Spleen (tissue), 11 donors: ENCODE data around the gene DPM2. TPM values are rescaled to one million over a fixed set of nuclear protein-coding genes. Genes with fewer than 3 reads are reported as not detected.

Experiments
- DNase-seq: peaks from one replicate; pipeline ENCODE4 v3.0.0-alpha.2; 2020
- H3K27ac ChIP-seq, 8 donors: fragments of 200-600 bp; sonication (generic) in 7 of 8; 1 replicate in 4 of 8; 2 replicates in 4 of 8; pipeline versions ENCODE4 v1.5.0 to v1.8.0; 2016 to 2021; ENCODE audit warnings: inconsistent platforms in 4 of 8, mild to moderate bottlenecking in 4 of 8, moderate library complexity in 1 of 8
- H3K27me3 ChIP-seq, 7 donors: fragments of 200-600 bp; sonication (generic) in 6 of 7; replicated peaks in 1 of 7; 1 replicate in 4 of 7; 2 replicates in 3 of 7; pipeline versions ENCODE4 v1.5.0 to v1.8.0; 2016 to 2021; ENCODE audit warnings: inconsistent platforms in 3 of 7, mild to moderate bottlenecking in 1 of 7
- H3K36me3 ChIP-seq, 6 donors: fragments of 200-600 bp; sonication (generic) in 5 of 6; 1 replicate in 4 of 6; 2 replicates in 2 of 6; pipeline versions ENCODE4 v1.5.0 to v1.8.0; 2016 to 2021; ENCODE audit warnings: inconsistent platforms in 2 of 6
- H3K4me1 ChIP-seq, 6 donors: fragments of 200-600 bp; sonication (generic) in 5 of 6; 1 replicate in 3 of 6; 2 replicates in 3 of 6; pipeline versions ENCODE4 v1.5.0 to v1.8.0; 2016 to 2021; ENCODE audit warnings: inconsistent platforms in 3 of 6
- H3K4me3 ChIP-seq, 8 donors: fragments of 200-600 bp; sonication (generic) in 7 of 8; 1 replicate in 4 of 8; 2 replicates in 4 of 8; pipeline versions ENCODE4 v1.5.0 to v1.8.0; 2016 to 2021; ENCODE audit warnings: inconsistent platforms in 4 of 8, mild to moderate bottlenecking in 4 of 8, moderate library complexity in 2 of 8
- H3K9me3 ChIP-seq, 8 donors: fragments of 200-600 bp; sonication (generic) in 7 of 8; 1 replicate in 4 of 8; 2 replicates in 4 of 8; pipeline versions ENCODE4 v1.5.0 to v1.8.0; 2016 to 2021; ENCODE audit warnings: inconsistent platforms in 4 of 8
- POLR2A ChIP-seq, 3 donors: fragments of 450-650 bp; IDR thresholded peaks; one replicate each; pipeline ENCODE4 v1.5.1; 2017; ENCODE audit warnings: antibody characterized with exemption in 3 of 3, mild to moderate bottlenecking in 1 of 3
- POLR2AphosphoS5 ChIP-seq, 3 donors: sonication (generic); formaldehyde crosslinking; IDR thresholded peaks; one replicate each; pipeline ENCODE4 v1.5.1; 2017; ENCODE audit warnings: antibody characterized with exemption in 3 of 3
- WGBS, 5 donors: extraction: QIAGEN DNeasy Blood & Tissue Kit in 3 of 5; methylation state at CpG; one replicate each; pipeline versions ENCODE4 v1.1.5 to v1.1.7; 2013 to 2018; 5-methylcytosine and 5-hydroxymethylcytosine counted together
- intact Hi-C: fragments of 100-400 bp; cut with DNase I; formaldehyde crosslinking; loops from one replicate; pipeline ENCODE4 v1.15.0; 2023; ENCODE audit warnings: low total_unique reads
- polyA plus RNA-seq, 3 donors: library from polyadenylated mRNA; stranded (reverse); fragments of 200-250 nt; gene quantifications; one replicate each; pipeline ENCODE4 v1.2.1, GENCODE V29; 2013
- total RNA-seq, 7 donors: library from RNA; depleted of rRNA in 3 of 7; stranded (reverse); fragments of >200 nt in 3 of 7; fragmentation: NEBNext Ultra II Directional in 4 of 7; extraction: Animal tissue kit (Norgen Biotek cat#: 25700) in 4 of 7; gene quantifications; one replicate each; pipeline versions ENCODE4 v1.1.0 to v1.2.1, GENCODE V29; 2016 to 2021
- TF ChIP-seq, protein P1 (sequence below), 11 experiments: fragments of 200-600 bp in 7 of 11; fragments of 450-650 bp in 4 of 11; sonication (generic) in 4 of 11; IDR thresholded peaks in 8 of 11; conservative IDR thresholded peaks in 3 of 11; 1 replicate in 7 of 11; 2 replicates in 4 of 11; pipeline versions ENCODE4 v1.4.0 to v1.8.0; 2016 to 2021; ENCODE audit warnings: antibody characterized with exemption in 11 of 11, inconsistent platforms in 4 of 11, mild to moderate bottlenecking in 1 of 11
- donor health status: healthy with polysubstance abuse.
- donor health status: DM: no; HTN: no; CAD: no; lungs with moderate emphysema.
- donor health status: DM: no; HTN: no; CAD: no.
- donor health status: Bipolar disorder and iron deficiency.
- donor health status: healthy.
- donor health status: DM: no; HTN: no; CAD: no.
- donor health status: DM: yes; HTN: yes; CAD: no.

DPM2 gene
- total and polyA plus RNA-seq, 10 donors = 19.5 to 33.8 (median 25.4) TPM

DNA sequence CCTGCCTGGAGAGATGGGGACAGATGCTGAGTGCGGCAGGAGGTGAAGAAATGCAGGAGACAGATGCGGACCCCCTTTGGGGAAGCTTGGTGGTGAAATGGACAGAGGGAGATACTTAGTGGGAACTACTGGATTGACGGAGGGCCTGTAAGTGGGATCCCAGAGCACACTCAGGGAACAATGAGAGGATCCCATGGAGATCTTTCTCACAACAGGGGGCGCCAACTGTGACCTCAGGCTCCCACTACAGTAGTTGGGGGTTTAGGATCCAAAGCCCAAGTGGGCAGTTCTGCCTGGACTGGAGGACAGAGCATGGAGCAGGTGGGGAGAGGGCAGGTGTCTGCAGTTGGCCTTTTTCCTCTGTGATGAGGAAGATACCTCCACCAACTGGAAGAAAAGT is 3.4 kb downstream of the DPM2 start:
- peaks cover 34 to 80% (median 59%) of the 10 kb centered on the region in 6 donors for H3K4me1 ChIP-seq
- no peak overlapping the region for H3K4me3 ChIP-seq

DNA sequence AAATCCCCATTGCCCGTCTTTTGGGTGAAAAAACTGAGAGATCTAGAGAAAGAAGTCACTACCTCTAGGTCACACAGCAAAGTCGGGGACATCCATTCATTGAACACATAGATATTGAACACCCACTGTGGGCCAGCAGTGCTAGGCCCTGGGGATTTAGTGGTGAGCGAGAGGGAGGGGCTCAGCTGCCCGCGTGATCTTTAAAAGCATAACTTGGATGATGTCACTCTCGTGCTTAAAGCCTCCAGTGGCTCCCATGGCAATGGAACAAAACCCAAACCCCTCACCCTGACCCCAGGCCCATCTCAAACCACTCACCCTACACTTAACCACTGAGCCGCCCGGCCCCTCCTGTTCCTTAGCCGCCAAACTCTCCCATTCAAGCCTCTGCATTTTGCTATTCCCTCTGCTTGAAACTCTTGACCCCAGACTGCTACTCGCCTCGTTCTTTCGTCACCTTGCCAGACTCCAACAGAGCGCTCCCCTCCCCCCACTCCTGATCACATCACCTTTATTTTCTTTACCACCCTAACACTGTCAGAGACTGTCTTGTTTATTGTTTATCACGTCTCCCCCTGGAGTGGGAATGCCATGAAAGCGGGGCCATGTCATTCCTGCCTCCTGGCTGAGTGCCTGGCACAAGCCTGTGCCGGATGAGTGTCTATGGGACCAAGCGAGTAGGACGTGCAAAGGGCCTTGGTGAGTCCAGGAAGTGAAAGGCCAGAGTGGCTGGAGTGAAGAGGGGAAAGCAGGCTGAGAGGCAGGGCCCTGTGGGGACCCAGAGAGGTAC is 6.4 kb downstream of the DPM2 start:
- Histone ChIP-seq H3K4me3 (peak overlapping the region; percentile 50 to 83 (median 70)), H3K36me3 (peaks cover 0 to 26% (median 0%) of the 10 kb centered on the region in 6 donors), H3K9me3 (no peaks in the 10 kb centered on the region), H3K27ac (peak overlapping the region; percentile 27 to 79 (median 62)), H3K27me3 (peaks cover 0 to 50% (median 15%) of the 10 kb centered on the region in 7 donors), H3K4me1 (peaks cover 33 to 86% (median 61%) of the 10 kb centered on the region in 6 donors)
- no peak for DNase-seq
- intact Hi-C loops = no loop called here
- WGBS, 5 donors = 33 to 42% (median 35%) methylated on average over 18 of the region's 18 CpGs
- peak; percentile 53 to 75 (median 74) for TF ChIP-seq POLR2AphosphoS5 (IDR thresholded peaks at IDR 0.05)
- TF ChIP-seq POLR2A (IDR thresholded peaks at IDR 0.05) = no peak
- TF ChIP-seq, protein P1, sequence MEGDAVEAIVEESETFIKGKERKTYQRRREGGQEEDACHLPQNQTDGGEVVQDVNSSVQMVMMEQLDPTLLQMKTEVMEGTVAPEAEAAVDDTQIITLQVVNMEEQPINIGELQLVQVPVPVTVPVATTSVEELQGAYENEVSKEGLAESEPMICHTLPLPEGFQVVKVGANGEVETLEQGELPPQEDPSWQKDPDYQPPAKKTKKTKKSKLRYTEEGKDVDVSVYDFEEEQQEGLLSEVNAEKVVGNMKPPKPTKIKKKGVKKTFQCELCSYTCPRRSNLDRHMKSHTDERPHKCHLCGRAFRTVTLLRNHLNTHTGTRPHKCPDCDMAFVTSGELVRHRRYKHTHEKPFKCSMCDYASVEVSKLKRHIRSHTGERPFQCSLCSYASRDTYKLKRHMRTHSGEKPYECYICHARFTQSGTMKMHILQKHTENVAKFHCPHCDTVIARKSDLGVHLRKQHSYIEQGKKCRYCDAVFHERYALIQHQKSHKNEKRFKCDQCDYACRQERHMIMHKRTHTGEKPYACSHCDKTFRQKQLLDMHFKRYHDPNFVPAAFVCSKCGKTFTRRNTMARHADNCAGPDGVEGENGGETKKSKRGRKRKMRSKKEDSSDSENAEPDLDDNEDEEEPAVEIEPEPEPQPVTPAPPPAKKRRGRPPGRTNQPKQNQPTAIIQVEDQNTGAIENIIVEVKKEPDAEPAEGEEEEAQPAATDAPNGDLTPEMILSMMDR (IDR thresholded peaks at IDR 0.05 in 8 of 11, conservative IDR thresholded peaks at IDR 0.05 in 3 of 11) = no peak

More for the DNA sequence above, 3.4 kb downstream of the DPM2 start:
- DNase-seq = no peak
- TF ChIP-seq, protein P1 (IDR thresholded peaks at IDR 0.05 in 8 of 11, conservative IDR thresholded peaks at IDR 0.05 in 3 of 11) = no peak
- TF ChIP-seq POLR2AphosphoS5 (IDR thresholded peaks at IDR 0.05) = no peak
- TF ChIP-seq POLR2A (IDR thresholded peaks at IDR 0.05) = no peak
- peaks cover 0 to 28% (median 0%) of the 10 kb centered on the region in 6 donors for H3K36me3 ChIP-seq
- 91 to 97% (median 92%) methylated on average over 4 of the region's 4 CpGs for WGBS, 5 donors
- peaks cover 0 to 20% (median 0%) of the 10 kb centered on the region in 7 donors for H3K27me3 ChIP-seq
- no peak overlapping the region for H3K27ac ChIP-seq
- intact Hi-C loops = no loop called here
- no peaks in the 10 kb centered on the region for H3K9me3 ChIP-seq

DNA sequence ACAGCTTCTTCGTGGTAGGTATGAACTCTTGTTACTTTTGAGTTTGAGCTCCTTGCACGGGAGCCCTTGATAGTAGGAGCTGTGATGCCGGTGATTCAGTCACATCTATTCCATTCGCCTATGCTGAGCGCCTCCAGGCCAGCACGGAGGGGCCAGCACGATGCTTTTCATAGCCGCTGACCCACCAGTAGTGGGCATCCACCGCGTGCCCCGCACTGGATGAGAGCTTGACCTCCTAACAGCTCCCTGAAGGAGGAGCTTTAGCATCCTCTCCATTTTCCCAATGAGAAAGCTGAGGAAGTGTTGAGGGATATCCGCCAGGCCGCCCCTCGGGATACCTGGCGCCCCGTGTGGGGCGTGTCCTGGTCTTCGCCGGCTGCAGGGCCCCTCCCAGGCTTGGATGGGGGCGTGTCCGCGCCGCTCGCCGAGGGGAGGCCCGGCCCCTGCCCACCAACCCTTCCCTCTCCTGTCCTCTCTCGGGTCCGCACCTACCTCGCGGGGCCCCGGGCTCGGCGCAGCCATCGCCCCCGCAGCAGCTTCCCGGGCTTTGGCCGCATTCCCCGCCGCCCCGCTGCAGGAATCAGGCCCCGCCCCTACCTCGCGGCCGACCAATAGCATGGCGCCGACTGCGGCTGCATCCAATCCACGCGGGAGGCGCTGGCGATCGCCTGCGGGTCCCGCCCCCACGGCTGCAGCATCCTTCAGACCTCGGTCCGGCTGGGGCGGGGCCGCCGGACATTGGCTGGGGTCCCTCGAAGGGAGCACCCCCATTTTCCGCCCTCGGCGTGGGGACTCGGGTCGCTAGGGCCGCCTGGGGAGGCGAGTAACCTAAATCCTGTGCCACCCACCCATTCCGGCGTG is 7.2 kb downstream of the DPM2 start, which contains the start of gene PIP5KL1:
Gene PIP5KL1, minus strand, starts transcription at position 547 of the 861 bp plus-strand sequence. Its CDS starts 25 bp downstream, at position 522.
- intact Hi-C loops = no loop called here
- H3K27ac ChIP-seq = peak within 1 kb of the TSS; percentile 27 to 79 (median 62)

More for the DNA sequence above, 7.2 kb downstream of the DPM2 start, which contains the start of gene PIP5KL1:
- H3K36me3 ChIP-seq = peaks cover 0 to 19% (median 0%) of the 10 kb centered on the region in 6 donors
- H3K27me3 ChIP-seq = peaks cover 0 to 58% (median 16%) of the 10 kb centered on the region in 7 donors
- TF ChIP-seq POLR2A (IDR thresholded peaks at IDR 0.05) (no peak), POLR2AphosphoS5 (IDR thresholded peaks at IDR 0.05) (peak; percentile 39 to 81 (median 70))
- TF ChIP-seq, protein P1 (IDR thresholded peaks at IDR 0.05 in 8 of 11, conservative IDR thresholded peaks at IDR 0.05 in 3 of 11) = peak in 1 of 11 experiments; percentile 25
- no peaks in the 10 kb centered on the region for H3K9me3 ChIP-seq
- DNase-seq = peak; percentile 92
- peak within 1 kb of the TSS; percentile 50 to 83 (median 70) for H3K4me3 ChIP-seq
- peaks cover 29 to 82% (median 53%) of the 10 kb centered on the region in 6 donors for H3K4me1 ChIP-seq
- WGBS, 5 donors = 2 to 3% (median 2%) methylated on average over 42 to 70 of the region's 70 CpGs
